Measurements from ENCODE around the gene COMT.

The COMT gene

DNA sequence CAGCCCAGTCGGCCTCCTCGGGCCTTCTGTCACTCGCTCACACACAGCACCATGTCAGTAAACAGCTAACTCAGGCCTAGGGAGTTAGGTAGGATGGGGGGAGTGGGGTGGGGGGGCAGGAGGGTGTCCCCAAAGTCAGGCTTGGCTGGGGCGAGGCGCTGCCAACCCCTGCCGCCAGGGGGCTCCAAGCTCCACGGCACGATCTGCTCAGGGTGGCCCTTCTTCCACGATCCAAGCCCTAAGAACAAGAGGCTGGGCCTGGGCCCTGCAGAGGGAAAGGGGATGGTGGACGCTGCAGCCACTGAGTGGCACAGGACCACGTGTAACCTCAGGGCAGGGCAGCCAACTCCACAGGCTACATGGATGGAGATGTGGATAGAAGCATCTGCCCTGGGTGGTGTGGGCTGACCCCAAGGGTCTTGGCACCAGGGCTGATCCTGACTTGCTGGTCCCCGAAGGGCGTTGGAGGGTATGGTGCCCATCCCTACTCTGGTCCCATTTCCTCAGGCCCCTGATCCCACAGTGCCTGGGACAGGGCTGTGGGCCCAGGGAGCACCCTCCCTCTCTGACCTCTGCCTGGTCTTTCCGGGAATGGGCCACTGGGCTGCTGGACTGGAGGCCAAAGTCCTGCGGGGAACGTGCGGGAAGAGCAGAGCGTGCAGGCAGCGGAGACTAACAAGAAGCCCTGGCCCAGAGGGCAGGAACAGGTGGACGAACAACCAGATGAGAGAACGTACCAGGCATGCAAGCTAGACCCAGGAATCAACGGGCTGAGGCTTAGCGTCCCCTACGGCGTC lies 29.1 kb downstream of the COMT start:
- DNase-seq: peak; percentile 66 to 82

DNA sequence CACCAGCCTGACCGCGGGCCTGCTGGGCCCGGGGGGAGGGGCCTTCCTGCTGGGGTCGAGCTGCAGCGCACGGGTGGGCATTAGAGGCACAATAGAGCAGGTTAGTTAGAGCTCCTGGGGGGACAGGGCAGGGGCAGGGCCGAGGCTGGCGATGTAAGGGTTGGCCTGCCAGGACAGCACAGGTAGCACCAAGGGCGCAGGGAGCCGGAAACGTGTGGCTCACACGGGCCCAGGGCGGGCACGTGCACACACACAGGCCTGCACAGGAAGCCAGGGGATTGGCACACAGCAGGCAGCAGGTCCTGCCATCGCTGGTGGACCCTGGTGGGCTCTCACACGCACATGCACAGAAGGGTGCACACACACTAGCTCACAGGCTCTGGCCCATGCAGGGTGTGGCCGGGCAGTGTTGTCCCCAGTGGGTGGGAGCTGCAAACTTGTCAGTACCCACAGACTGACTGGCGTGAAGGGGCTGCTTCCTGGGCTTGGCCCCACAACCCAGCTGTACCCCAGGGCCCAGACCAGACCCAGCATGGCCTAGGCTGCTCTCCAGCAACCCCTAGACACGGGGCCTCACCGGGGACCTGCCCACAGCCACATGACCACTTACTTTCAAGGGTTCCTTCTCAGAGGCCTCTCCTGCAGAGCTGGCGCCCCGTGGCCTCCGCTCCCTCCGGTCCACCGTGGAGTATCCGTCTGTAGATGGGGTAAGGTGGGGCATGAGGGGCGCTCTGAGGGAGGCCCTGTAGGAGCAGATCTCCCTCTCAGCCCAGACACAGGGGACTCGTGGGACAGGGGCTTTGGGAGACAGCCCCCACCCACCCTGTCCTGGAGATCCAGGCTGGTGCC lies 29.9 kb downstream of the COMT start:
- peak in 1 of 2 donors; percentile 19 for DNase-seq

DNA sequence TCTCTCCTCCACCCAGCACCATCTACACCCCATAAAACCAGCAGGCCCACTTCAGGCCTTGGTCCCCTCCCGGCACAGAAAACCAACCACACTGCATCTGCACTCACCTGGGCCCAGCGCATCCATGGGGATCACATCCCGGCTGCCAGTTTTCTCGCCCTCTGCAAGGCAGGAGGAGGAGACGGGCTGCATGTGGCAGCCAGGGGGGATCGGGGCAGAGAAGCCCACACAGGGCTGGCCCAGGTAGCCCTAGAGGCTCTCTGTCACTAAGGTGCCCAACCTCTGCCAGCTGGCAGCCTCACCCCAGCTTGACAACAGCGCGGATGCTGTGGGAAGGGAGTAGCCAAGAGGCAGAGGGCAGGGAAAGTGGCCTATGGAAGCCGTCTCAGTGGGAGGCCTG lies 30.7 kb downstream of the COMT start:
- no peak for DNase-seq

DNA sequence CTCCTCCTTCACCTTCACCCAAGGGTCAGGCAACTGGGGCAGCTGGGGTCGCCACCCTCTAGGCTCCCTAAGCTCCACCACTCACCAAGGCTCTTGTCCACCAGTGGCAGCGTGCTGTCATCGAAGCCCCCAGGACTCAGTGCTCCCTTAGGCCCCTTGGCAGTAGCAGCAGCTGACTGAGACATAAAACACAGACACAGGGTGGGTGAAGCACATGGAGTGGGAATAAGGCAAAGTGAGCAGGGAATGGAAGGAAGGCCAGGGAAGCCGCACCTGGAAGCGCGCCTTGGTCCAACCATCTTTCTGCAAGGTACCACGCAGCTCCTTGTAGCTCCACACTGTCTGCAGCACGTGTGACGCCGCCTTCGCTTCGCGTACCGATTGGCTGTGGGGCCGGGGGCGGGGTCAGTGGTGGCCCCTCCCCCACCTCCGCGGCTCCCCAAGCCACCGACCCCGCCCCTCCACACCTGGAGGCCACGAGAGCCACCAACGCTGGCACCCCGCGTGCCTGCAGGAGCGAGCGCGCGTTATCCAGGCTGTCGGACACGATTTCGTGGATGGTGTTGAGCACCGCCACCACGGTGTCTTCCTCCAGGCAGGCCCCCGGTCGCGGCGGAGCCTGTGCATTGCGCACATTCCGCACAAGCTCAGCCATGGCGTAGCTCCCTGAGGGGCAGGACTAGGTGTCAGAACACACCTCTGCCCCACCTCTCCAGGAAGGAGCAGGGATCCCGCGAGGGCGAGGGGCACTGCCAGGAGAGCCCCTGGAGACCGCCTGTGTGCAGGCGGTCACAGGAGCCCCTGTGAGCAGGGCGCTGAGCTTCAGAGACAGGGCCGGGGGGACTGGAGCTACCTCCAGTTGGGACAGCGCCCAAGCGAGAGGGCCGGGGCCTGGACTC lies 31.3 kb downstream of the COMT start:
- no peak for DNase-seq

DNA sequence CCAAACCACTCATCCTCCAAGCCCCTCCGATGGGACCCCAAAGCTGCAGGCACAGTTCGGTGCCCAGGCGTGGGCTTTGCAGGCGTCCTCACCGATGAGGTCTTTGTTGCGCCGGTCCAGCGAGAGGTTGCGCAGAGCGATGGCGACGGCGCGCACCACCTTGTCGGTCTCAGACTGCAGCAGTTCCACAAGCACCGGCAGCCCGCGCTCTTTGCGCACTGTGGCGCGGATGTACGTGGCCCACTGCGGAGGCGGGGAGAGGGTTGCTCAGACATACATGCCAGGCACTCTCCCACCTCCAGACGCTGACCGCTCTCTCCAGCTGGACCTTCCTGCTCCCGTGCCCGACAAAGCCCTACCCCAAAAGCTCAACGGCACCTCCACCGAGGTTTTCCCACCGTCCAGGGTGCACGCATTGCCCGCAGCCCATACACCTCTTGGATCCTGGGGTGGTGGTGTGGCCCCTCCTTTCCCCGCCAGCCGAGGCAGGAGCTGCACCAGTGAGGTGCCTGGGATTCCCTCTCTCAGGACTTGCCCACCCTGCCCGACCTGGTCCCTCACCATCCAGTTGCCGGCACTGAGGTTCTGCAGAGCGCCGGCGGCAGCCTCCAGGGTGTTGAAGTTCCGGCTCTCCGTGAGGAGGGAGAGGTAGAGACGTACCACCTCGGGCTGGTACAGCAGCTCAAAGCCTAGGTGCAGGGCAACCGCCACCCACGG lies 32.1 kb downstream of the COMT start:
- no peak for DNase-seq

DNA sequence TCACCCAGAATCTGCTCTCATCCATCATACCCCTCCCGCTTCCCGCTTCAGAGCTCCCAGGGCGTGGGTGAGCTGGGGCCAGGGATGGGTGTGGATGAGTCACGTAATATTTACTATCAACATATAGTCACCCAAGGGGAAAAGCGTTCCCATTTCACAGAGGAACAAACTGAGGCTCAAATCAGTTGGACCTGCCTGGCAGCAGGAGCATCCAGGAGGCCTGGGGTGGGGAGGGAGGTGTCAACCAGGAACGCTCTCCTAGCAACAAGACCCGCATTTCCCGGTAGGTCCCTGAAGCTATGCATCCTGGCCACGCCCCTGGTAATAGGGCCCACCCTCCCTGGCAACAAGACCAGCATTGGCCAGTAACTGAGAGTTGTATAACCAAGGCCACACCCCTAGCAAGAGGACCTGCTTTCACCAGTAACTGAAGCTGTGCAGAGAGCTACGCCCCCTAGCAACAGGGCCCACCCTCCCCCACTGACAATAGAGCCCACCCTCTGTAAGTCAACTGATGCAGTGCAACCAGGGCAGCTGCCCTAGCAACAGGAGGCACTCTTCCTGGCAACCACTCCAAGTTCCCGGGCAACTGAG lies 32.8 kb downstream of the COMT start:
- DNase-seq: peak; percentile 40 to 42

DNA sequence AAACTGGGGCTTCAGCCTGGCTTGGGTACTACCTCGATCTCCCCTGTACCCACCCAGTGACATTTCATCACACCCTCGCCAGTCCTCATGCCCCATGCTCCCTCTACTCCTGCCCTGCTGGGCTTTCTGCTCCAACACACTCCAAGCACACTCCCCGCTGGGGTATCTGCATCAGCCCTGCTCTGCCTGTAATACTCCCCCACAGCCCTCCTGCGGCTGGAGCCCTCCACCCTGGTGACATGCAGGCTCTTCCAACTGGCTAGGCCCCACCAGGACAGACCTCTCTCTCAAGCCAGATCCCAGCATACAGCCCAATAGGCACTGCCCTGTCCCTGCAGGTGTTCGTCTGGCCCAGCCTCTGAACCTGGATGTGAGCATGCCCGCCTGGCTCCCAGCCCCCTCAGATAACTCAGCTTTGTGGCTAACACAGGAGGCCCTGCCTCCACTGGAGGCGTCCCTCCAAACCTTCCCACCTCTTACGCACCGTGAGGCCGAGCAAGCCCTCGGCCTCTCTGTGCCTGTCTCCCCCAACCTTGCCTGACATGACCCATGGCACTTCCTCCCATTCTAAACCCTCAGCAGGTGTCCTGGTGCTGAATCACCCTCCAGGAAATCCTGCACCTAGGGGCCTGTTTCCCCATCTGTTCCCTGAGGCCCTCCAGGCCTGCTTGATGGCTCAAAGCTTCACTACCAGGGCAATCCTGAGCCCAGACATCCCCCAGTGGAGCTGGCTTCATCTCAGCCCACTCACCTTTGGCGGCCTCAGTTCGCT lies 33.5 kb downstream of the COMT start:
- no peak for DNase-seq

DNA sequence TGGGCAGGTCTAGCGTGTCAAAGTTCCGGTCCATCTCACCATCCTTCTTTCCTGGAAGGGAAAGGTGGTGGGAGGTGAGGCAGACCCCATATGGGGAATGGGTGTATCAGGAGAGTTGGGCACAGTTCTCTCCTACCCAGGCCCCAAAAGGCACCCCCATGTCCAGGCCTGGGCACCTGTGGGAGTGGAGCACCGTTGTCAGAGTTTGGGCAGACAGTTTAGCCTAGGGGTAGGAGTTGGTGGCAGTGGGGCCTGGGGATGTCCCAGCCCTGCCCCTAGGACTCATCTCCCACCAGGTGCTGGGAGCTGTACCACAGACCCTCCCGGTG lies 34.1 kb downstream of the COMT start:
- no peak for DNase-seq

DNA sequence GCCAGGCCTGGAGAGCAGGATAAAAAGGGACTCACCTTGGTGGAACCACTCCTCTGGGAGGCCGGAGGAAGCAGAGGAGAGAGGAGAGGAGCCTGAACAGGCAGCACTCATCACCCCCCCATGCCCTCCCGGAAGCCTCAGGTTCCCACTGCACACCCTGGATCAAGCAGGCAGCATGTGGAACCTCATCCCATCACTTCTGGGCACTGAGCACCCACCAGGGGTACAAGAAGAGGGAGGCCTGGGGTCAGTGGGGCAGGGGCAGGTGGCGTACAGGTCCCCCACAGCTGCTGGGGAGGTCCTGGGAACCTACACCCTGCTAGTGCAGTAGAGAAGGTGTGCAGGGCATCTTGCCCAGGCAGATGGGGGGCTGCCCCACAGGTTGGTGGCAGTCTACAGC lies 35.1 kb downstream of the COMT start:
- DNase-seq: no peak

DNA sequence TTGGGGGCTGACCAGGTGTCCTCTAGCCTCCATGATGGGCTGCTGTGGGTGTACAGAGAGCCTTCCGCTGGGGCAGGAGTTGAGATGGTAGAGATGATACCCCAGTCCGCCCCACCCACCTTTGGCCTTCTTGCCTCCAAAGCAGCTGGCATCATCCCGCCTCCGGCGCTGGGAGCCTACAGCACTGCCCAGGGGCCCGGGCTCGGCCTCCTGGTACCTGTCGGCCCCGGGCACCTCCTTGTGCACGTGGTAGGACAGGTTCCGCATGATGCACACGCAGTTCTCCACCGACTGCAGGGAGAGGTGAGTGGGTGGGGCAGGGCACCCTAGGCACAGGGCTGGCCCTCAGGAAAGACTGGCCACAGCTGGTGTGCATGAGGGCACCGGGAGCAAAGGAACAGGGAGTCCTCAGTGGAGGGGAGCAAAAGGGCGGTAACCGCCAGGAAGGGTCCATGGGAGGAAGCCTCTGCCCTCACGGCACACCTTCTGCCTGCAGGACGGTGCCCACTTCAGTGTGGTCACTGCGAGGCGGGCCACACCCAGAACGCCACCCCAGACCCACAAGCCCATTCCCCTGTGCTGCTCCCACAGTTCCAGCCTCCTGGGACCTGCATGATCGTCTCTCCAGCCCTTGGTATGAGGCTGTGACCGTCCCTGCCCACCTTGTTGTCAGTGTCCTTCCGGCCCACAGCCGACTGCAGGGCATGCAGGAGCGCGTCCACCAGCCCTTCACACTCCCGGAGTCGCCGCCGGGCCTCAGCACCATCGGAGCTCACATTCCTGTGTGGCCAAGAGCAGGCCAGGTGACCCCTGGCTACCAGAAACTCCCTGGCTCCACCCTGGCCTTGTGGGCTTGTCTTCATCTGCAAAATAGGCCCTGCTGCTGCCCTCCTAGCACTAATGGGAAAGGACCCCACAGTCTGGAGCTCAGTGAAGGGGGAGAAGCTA lies 36.0 kb downstream of the COMT start:
- DNase-seq: no peak

DNA sequence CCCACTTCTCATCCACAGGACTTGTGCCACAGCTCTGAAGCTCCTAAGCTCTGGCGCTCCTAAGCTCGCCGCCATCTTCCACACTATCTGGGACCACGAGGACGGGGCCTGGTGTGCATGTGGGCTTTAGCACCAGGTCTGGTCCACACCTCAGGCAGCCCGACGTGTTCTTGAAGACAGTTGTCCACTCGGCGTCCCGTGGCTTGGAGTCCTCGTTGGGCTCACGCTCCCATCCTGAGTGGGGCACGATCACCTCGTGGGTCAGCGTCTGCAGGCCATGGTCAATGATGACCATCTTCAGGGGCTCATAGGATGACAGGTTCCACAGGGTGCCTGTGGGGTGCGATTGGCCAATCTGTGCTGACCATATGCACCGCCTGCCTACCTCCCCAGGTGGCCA lies 37.2 kb downstream of the COMT start:
- DNase-seq: no peak

DNA sequence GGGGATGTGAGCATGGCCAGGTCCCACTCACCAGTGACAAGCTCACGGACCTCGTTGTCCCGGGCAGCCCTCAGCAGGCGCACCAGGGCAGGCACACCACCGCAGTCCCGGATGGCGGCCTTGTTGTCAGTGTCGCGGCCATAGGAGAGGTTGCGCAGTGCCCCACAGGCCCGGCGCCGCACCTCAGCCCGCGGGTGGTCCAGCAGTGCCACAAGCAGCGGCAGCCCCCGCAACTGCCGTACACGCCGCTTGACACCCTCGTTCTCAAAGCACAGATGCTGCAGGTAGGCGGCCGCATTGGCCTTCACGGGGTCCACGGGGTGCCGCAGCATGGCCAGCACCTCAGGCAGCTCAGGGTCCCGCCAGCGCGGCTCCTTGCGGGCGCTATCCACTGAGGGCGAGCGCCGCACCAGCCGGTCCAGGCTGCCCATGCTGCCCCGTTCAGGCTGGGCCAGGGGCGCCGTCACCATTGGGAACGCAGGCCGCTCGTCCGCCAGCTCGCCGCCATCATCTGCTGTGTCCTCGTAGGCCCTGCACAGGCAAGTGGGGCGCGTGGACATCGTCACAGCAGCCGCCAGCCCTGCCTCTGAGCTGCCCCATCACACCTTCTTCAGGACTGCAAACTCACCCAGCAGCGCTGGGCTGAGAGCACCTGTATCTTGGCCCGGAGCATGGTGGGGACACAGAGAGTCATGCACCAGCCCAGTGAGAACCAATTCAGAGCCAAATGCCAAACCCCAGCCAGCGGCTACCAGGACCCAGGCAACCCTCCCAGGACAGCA lies 38.3 kb downstream of the COMT start:
- no peak for DNase-seq

DNA sequence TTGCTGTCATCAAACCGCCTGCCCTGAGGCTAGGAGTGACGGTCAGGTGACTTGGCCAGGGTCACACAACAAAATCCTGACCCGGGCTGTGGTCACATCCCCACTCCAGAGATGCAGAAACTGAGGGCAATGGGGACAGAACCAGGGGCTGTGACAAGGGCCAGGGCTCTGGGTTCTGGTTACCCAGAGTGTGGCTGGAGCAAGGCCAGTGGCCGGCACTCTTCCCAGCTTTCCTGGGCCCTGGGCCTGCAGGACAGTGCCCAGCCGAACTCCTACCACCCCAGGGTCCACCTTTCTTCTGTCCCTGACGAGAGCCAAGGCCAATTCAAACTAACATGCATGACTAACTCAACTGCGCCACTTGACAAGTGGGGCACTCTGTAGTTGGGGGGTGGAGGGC lies 39.2 kb downstream of the COMT start:
- DNase-seq: no peak

DNA sequence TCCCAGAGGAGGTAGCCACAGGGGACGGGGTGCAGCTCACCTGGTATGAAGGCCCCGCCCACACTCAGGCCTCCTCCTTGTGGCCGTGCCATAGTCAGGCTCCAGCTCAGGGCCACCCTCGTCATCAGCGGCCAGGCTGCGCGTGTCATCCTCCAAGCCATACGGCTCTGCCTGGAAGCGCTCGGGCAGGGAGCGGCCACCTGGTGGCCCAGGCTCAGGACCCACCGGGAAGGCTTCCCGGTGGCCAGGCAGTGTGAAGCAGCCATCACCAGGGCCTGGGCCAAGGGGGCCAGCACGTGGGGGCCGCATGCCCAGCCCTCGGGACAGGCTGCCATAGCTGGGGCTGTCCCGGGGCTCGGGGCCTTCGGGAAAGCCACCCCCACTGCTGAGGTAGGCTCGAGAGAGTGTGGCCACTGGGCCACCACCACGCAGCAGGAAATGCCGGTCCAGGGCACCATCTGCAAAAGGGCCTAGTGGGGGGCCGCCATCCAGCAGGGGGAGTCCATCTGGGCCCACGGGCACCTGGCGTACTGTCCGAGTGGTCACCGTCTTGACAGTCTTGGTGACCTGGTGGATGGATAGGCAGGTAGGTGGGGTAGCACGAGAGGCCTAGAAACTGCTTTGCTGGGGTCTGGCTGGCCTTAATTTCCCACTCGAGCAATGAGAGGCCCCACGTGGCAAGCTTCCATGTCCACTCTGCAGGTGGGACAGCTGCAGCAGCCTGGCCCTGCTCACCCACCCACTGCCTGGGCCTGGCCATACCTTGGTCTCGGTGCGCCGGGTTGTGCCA lies 39.8 kb downstream of the COMT start:
- no peak for DNase-seq

DNA sequence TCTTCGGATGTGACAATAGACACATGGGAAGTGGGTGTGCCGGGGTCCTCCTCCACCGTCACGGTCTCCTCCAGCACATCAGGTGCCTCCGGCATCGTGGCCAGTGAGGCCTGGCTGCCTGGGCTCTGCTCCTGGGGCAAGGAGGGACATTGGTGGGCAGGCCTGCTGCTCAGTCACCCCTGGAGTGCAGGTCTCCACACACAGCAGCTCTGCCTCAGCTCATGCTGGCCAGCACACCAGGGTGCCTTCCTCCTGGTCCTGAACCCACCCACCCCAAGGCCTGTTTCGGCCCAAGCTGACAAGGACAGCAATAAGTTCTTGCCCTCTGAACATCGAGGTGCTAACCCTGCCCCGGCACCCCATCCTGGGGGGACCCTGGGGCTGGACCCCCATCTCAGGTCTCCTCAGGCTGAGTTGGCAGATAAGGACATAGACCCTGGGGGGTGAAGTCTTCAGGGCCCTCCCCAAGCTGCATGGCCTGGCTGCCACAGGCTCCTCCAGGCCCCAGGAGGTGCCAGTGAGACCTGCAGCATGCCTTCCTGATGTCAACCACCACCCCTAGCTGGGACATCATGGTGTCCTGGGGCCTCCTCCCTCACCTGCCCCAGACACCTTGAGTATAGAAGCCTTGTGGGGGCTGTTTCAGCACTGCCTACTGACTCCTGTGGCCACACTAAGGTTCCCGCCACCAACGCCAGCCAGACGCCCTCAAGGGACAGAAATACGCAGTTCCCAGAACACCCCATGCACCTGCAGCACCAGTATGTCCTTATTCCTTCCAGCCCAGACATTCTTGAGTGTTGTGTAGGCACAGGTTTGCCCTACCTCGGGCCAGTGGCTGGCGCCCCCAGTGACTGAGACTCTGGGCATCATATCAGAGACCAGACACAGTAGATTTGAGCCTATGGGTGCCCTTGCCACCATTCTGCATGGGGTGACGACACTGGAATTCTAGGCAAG lies 40.7 kb downstream of the COMT start:
- no peak for DNase-seq

DNA sequence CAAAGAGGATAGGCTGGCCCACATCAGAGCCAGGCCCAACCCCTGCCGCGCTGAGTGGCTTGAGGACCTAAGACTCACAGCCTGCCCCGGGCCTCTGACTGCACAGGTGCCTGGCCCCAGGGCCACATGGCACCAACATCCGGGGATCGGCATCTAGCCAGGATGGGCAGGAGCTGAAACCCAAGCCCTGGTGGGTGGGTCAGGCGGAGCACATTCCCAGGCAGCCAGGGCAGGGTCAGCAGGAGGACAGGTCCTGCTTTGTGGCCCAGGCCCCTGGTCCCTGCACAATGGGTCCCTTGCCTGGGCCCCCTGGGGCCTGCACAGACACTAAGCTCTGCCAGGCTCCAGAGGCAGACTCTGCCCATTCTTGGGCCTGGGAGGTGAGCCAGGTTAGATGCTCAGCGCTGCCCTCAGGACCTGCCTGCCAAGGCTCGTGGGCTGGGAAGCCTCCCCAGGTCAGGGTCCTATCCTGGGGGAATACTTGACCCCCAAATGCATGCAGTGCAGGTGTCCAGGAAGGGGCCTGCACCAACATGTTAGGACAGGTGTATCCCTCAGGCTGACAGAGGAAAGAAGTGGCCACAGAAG lies 41.5 kb downstream of the COMT start:
- DNase-seq: no peak

DNA sequence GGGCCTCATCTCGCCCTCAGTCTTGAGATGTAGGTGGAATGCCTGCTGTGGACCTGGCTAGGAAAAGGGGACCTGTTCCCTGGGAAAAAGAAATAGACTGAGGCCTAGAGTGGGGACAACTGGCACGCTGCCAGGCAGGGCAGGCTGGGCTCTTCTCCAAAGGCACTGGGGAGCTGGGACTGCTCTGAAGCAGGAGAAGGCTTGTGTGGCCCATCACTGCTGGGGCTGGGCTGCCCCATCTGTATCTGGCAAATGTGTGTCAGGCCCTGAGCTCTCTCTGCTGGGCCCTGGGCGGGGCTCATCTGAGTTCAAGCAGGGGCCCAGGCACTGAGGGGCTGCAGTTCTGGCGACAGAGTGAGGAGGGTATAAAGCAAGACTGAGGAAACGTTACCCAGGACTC lies 42.2 kb downstream of the COMT start:
- DNase-seq: no peak

Measured in CD4-positive, alpha-beta T cell treated with Interferon alpha-2 for 1 hour (primary cell).